GM23338 (cell line): ENCODE measurements around the gene HBM. TPM values are rescaled to one million over a fixed set of nuclear protein-coding genes. Genes with fewer than 3 reads are reported as not detected.

ENCODE experiments used
- ATAC-seq: fragments of 200-7000 bp; cut with Tn5 transposase; 3 replicates; pipeline ENCODE4 v1.9.1; 2020
- DNase-seq: peaks from one replicate; pipeline ENCODE4 v3.0.0-alpha.2; 2015; ENCODE audit warnings: low spot score
- H2AFZ ChIP-seq: fragments of 200-600 bp; sonication (generic); 2 replicates; pipeline ENCODE4 v1.8.0; 2016; ENCODE audit warnings: antibody characterized with exemption, mild to moderate bottlenecking, moderate library complexity
- H3F3A ChIP-seq: fragments of 200-600 bp; sonication (generic); replicated peaks from 2 replicates; pipeline ENCODE4 v1.8.0; 2017; ENCODE audit warnings: antibody characterized with exemption, mixed run types, low read depth
- H3K27ac ChIP-seq: fragments of 200-600 bp; sonication (generic); 2 replicates; pipeline ENCODE4 v1.6.1; 2016; ENCODE audit warnings: low read depth
- H3K27me3 ChIP-seq: fragments of 200-600 bp; sonication (generic); 2 replicates; pipeline ENCODE4 v1.8.0; 2016; ENCODE audit warnings: mild to moderate bottlenecking, mixed run types, moderate library complexity; ENCODE audit not compliant: insufficient read depth
- H3K36me3 ChIP-seq: fragments of 200-600 bp; sonication (generic); 2 replicates; pipeline ENCODE4 v1.8.0; 2016; ENCODE audit warnings: mild to moderate bottlenecking; ENCODE audit not compliant: insufficient read depth
- H3K4me1 ChIP-seq: fragments of 200-600 bp; sonication (generic); 2 replicates; pipeline ENCODE4 v1.8.0; 2016; ENCODE audit warnings: mild to moderate bottlenecking, moderate library complexity; ENCODE audit not compliant: insufficient read depth
- H3K4me2 ChIP-seq: fragments of 200-600 bp; sonication (generic); 2 replicates; pipeline ENCODE4 v1.7.1; 2017; ENCODE audit warnings: mixed run types
- H3K4me3 ChIP-seq: fragments of 200-600 bp; sonication (generic); 2 replicates; pipeline ENCODE4 v1.6.1; 2016; ENCODE audit warnings: mixed run types
- H3K79me2 ChIP-seq: fragments of 200-600 bp; sonication (generic); replicated peaks from 2 replicates; pipeline ENCODE4 v1.8.0; 2017; ENCODE audit warnings: mild to moderate bottlenecking; ENCODE audit not compliant: insufficient read depth
- H3K9me2 ChIP-seq: fragments of 200-600 bp; sonication (generic); 2 replicates; pipeline ENCODE4 v1.8.0; 2017; ENCODE audit not compliant: insufficient read depth
- H4K20me1 ChIP-seq: fragments of 200-600 bp; sonication (generic); replicated peaks from 2 replicates; pipeline ENCODE4 v1.8.0; 2017; ENCODE audit warnings: mild to moderate bottlenecking; ENCODE audit not compliant: insufficient read depth
- H3K27ac Mint-ChIP-seq: 2 replicates; pipeline ENCODE4 v1.8.0; 2020; ENCODE audit warnings: inconsistent platforms, mild to moderate bottlenecking, moderate library complexity, mixed read lengths
- H3K27me3 Mint-ChIP-seq: 3 replicates; pipeline ENCODE4 v1.8.0; 2022; ENCODE audit warnings: low read depth, mild to moderate bottlenecking, moderate library complexity, mixed read lengths, inconsistent platforms; ENCODE audit not compliant: insufficient read depth, poor library complexity
- H3K36me3 Mint-ChIP-seq: 3 replicates; pipeline ENCODE4 v1.8.0; 2021; ENCODE audit warnings: low read depth, mild to moderate bottlenecking, inconsistent platforms, moderate library complexity, mixed read lengths
- H3K4me1 Mint-ChIP-seq: 3 replicates; pipeline ENCODE4 v1.8.0; 2020; ENCODE audit warnings: mild to moderate bottlenecking, inconsistent platforms, mixed read lengths
- H3K4me3 Mint-ChIP-seq: 3 replicates; pipeline ENCODE4 v1.8.0; 2021; ENCODE audit warnings: moderate library complexity, mild to moderate bottlenecking, inconsistent platforms, mixed read lengths
- H3K9me3 Mint-ChIP-seq: 3 replicates; pipeline ENCODE4 v1.8.0; 2020; ENCODE audit warnings: moderate library complexity, mild to moderate bottlenecking, inconsistent platforms, mixed read lengths
- CTCF ChIP-seq, 2 experiments: fragments of 200-600 bp in 1 of 2; sonication (generic) in 1 of 2; conservative IDR thresholded peaks; 2 replicates each; pipeline versions ENCODE4 v1.5.1 to v1.6.1; 2016 to 2017; ENCODE audit warnings: antibody characterized with exemption in 2 of 2, low read depth in 2 of 2, mild to moderate bottlenecking in 2 of 2, moderate library complexity in 1 of 2
- EZH2 ChIP-seq: fragments of 200-600 bp; sonication (generic); IDR thresholded peaks from one replicate; pipeline ENCODE4 v1.8.0; 2017; ENCODE audit warnings: antibody characterized with exemption, mild to moderate bottlenecking, low read depth; ENCODE audit not compliant: unreplicated experiment
- EZH2phosphoT487 ChIP-seq: fragments of 200-600 bp; sonication (generic); IDR thresholded peaks from one replicate; pipeline ENCODE4 v1.8.1; 2018; ENCODE audit warnings: antibody characterized with exemption; ENCODE audit not compliant: unreplicated experiment
- JUNB ChIP-seq: IDR thresholded peaks from one replicate; pipeline ENCODE4 v1.6.1; 2016; ENCODE audit warnings: antibody characterized with exemption; ENCODE audit not compliant: unreplicated experiment
- NANOG ChIP-seq: IDR thresholded peaks from 2 replicates; pipeline ENCODE4 v1.6.1; 2016; ENCODE audit warnings: antibody characterized with exemption, borderline replicate concordance
- POLR2AphosphoS5 ChIP-seq: IDR thresholded peaks from 2 replicates; pipeline ENCODE4 v1.6.1; 2016; ENCODE audit warnings: antibody characterized with exemption, low read depth
- REST ChIP-seq: IDR thresholded peaks from one replicate; pipeline ENCODE4 v1.6.1; 2018; ENCODE audit warnings: antibody characterized with exemption; ENCODE audit not compliant: unreplicated experiment
- ZNF114 ChIP-seq: fragments of 250-450 bp; sonication (Bioruptor Pico); IDR thresholded peaks from 2 replicates; pipeline ENCODE4 v1.5.0; 2020; ENCODE audit warnings: mild to moderate bottlenecking, moderate library complexity
- ZNF331 ChIP-seq: fragments of 250-450 bp; sonication (Bioruptor Pico); IDR thresholded peaks from 2 replicates; pipeline ENCODE4 v1.5.0; 2020; ENCODE audit warnings: low read depth, mild to moderate bottlenecking, moderate library complexity
- ZNF462 ChIP-seq: fragments of 250-450 bp; sonication (Bioruptor Pico); IDR thresholded peaks from 2 replicates; pipeline ENCODE4 v1.5.0; 2020; ENCODE audit warnings: mild to moderate bottlenecking, moderate library complexity
- polyA plus RNA-seq: library from polyadenylated mRNA; unstranded; fragments of >200 nt; fragmentation: Nextera tagmentation; extraction: Ambion mirVana; gene quantifications from 2 replicates; pipeline ENCODE4 v1.2.1, GENCODE V29; 2016
- total RNA-seq: library from RNA; depleted of rRNA; stranded (reverse); fragments of >200 nt; shearing (Covaris generic); gene quantifications from 2 replicates; pipeline ENCODE4 v1.2.3, GENCODE V29; 2014

HBM gene
- total and polyA plus RNA-seq, 2 experiments from 2014 or later, result not detected

- no peak for TF ChIP-seq CTCF (conservative IDR thresholded peaks at IDR 0.05; ENCODE audit: low read depth in 2 of 2)
Measured at GRCh38 chr16:160691-161190, 5.0 kb upstream of the HBM start (continued).

GRCh38 chr16:162271-162991 is 3.3 kb upstream of the HBM start:
- H4K20me1 ChIP-seq, result no peaks in the 10 kb centered on the region; the same call in 1 of the 2 replicates
- Mint-ChIP-seq H3K9me3 (no peaks in the 10 kb centered on the region), H3K27me3 (peaks cover 35% of the 10 kb centered on the region), H3K4me3 (no peak overlapping the region; the same call in 2 of the 3 replicates), H3K4me1 (peaks cover 10% of the 10 kb centered on the region), H3K27ac (no peak overlapping the region), H3K36me3 (no peaks in the 10 kb centered on the region)
- H3K4me2 ChIP-seq, result no peak overlapping the region
- peaks cover 14% of the 10 kb centered on the region; the same call in 1 of the 2 replicates for H3K4me1 ChIP-seq
- peaks cover 9% of the 10 kb centered on the region for H3F3A ChIP-seq
- H2AFZ ChIP-seq, result no peak overlapping the region
- no peaks in the 10 kb centered on the region for H3K79me2 ChIP-seq
- no peak for ATAC-seq
- no peak for DNase-seq
- H3K27ac ChIP-seq, result no peak overlapping the region
- no peak overlapping the region for H3K4me3 ChIP-seq
- no peaks in the 10 kb centered on the region for H3K9me2 ChIP-seq
- H3K27me3 ChIP-seq, result peaks cover 60% of the 10 kb centered on the region
- no peaks in the 10 kb centered on the region for H3K36me3 ChIP-seq
- TF ChIP-seq NANOG, result no peak
- no peak for TF ChIP-seq JUNB
- no peak for TF ChIP-seq EZH2
- no peak for TF ChIP-seq REST
- TF ChIP-seq ZNF331 (CRISPR knock-in tag), result no peak
- no peak for TF ChIP-seq ZNF114 (CRISPR knock-in tag)
- TF ChIP-seq CTCF (conservative IDR thresholded peaks at IDR 0.05; ENCODE audit: low read depth in 2 of 2), result no peak
- TF ChIP-seq EZH2phosphoT487, result no peak
- no peak for TF ChIP-seq POLR2AphosphoS5
- TF ChIP-seq ZNF462 (CRISPR knock-in tag), result no peak
